H9 (cell line): ENCODE results near the gene ERN1. TPM values are rescaled to one million over a fixed set of nuclear protein-coding genes. Genes with fewer than 3 reads are reported as not detected.

ENCODE experiments used
- DNase-seq: peaks from one replicate; pipeline ENCODE4 v3.0.0-alpha.2; 2017
- H2AFZ ChIP-seq: one replicate; pipeline ENCODE4 v1.6.1; 2013; ENCODE audit warnings: mild to moderate bottlenecking, low read length, control low read depth, moderate library complexity
- H2AK5ac ChIP-seq: 2 replicates; pipeline ENCODE4 v1.6.1; 2013; ENCODE audit warnings: low read length, control low read depth, mixed read lengths; ENCODE audit not compliant: insufficient read length
- H2BK120ac ChIP-seq: one replicate; pipeline ENCODE4 v1.6.1; 2013; ENCODE audit warnings: low read depth, mild to moderate bottlenecking, low read length, control low read depth, inconsistent platforms; ENCODE audit not compliant: poor library complexity, severe bottlenecking
- H2BK12ac ChIP-seq: 2 replicates; pipeline ENCODE4 v1.6.1; 2013; ENCODE audit warnings: low read length, control low read depth, mixed read lengths, low read depth; ENCODE audit not compliant: insufficient read length
- H2BK15ac ChIP-seq: 2 replicates; pipeline ENCODE4 v1.6.1; 2013; ENCODE audit warnings: low read depth, low read length, control low read depth
- H2BK20ac ChIP-seq: one replicate; pipeline ENCODE4 v1.6.1; 2013; ENCODE audit warnings: low read depth, mild to moderate bottlenecking, low read length, control low read depth, inconsistent platforms; ENCODE audit not compliant: poor library complexity, severe bottlenecking
- H2BK5ac ChIP-seq: 2 replicates; pipeline ENCODE4 v1.6.1; 2013; ENCODE audit warnings: low read length, control low read depth, mixed read lengths; ENCODE audit not compliant: insufficient read length
- H3K14ac ChIP-seq: 2 replicates; pipeline ENCODE4 v1.6.1; 2013; ENCODE audit warnings: low read length, control low read depth; ENCODE audit not compliant: insufficient read depth
- H3K18ac ChIP-seq: 2 replicates; pipeline ENCODE4 v1.6.1; 2013; ENCODE audit warnings: low read depth, mild to moderate bottlenecking, mixed read lengths, low read length, control low read depth; ENCODE audit not compliant: insufficient read length
- H3K23ac ChIP-seq: 2 replicates; pipeline ENCODE4 v1.6.1; 2013; ENCODE audit warnings: low read length, control low read depth, mixed read lengths, low read depth; ENCODE audit not compliant: insufficient read length
- H3K23me2 ChIP-seq: 2 replicates; pipeline ENCODE4 v1.6.1; 2013; ENCODE audit warnings: low read depth, mild to moderate bottlenecking, mixed read lengths, low read length, control low read depth; ENCODE audit not compliant: insufficient read length, poor library complexity, severe bottlenecking
- H3K27ac ChIP-seq: 2 replicates; pipeline ENCODE4 v1.5.1; 2013; ENCODE audit warnings: low read length, control low read depth, mixed read lengths, low read depth; ENCODE audit not compliant: insufficient read length
- H3K27me3 ChIP-seq: 2 replicates; pipeline ENCODE4 v1.6.1; 2013; ENCODE audit warnings: low read length, control low read depth, inconsistent platforms; ENCODE audit not compliant: insufficient read depth
- H3K4ac ChIP-seq: 2 replicates; pipeline ENCODE4 v1.6.1; 2013; ENCODE audit warnings: low read depth, mild to moderate bottlenecking, control low read depth, inconsistent platforms, low read length, moderate library complexity
- H3K4me1 ChIP-seq: 2 replicates; pipeline ENCODE4 v1.6.1; 2013; ENCODE audit warnings: low read length, control low read depth, inconsistent platforms; ENCODE audit not compliant: insufficient read depth
- H3K4me2 ChIP-seq: 2 replicates; pipeline ENCODE4 v1.6.1; 2013; ENCODE audit warnings: low read length, control low read depth, mixed read lengths; ENCODE audit not compliant: insufficient read length, insufficient read depth
- H3K56ac ChIP-seq: 2 replicates; pipeline ENCODE4 v1.6.1; 2013; ENCODE audit warnings: low read depth, mild to moderate bottlenecking, mixed read lengths, low read length, control low read depth; ENCODE audit not compliant: insufficient read length
- H3K79me1 ChIP-seq: 2 replicates; pipeline ENCODE4 v1.6.1; 2013; ENCODE audit warnings: low read depth, mild to moderate bottlenecking, moderate library complexity, low read length, control low read depth, inconsistent platforms; ENCODE audit not compliant: insufficient read depth, poor library complexity, severe bottlenecking
- H3K79me2 ChIP-seq: 2 replicates; pipeline ENCODE4 v1.6.1; 2013; ENCODE audit warnings: low read length, control low read depth, inconsistent platforms; ENCODE audit not compliant: insufficient read depth
- H3K9ac ChIP-seq: 2 replicates; pipeline ENCODE4 v1.6.1; 2013; ENCODE audit warnings: low read length, control low read depth, mixed read lengths; ENCODE audit not compliant: insufficient read length; ENCODE audit errors: extremely low read depth
- H3K9me3 ChIP-seq: one replicate; pipeline ENCODE4 v1.6.1; 2013; ENCODE audit warnings: low read depth, low read length, inconsistent platforms; ENCODE audit not compliant: control insufficient read depth
- H3T11ph ChIP-seq: one replicate; pipeline ENCODE4 v1.6.1; 2013; ENCODE audit warnings: mild to moderate bottlenecking, low read length, control low read depth, inconsistent platforms
- H4K20me1 ChIP-seq: one replicate; pipeline ENCODE4 v1.6.1; 2013; ENCODE audit not compliant: control insufficient read depth, insufficient read length, insufficient read depth
- H4K5ac ChIP-seq: 2 replicates; pipeline ENCODE4 v1.6.1; 2013; ENCODE audit warnings: low read depth, mild to moderate bottlenecking, mixed read lengths, low read length, control low read depth; ENCODE audit not compliant: insufficient read length
- H4K8ac ChIP-seq: replicated peaks from 2 replicates; pipeline ENCODE4 v1.6.1; 2013; ENCODE audit warnings: low read length, control low read depth, mixed read lengths, low read depth; ENCODE audit not compliant: insufficient read length
- H4K91ac ChIP-seq: 2 replicates; pipeline ENCODE4 v1.6.1; 2013; ENCODE audit warnings: low read depth, mild to moderate bottlenecking, moderate library complexity, mixed read lengths, low read length, control low read depth; ENCODE audit not compliant: insufficient read length
- H3K27ac Mint-ChIP-seq, 3 experiments: 2 replicates in 2 of 3; 3 replicates in 1 of 3; pipeline ENCODE4 v1.8.0; 2020 to 2021; ENCODE audit warnings: mixed read lengths in 3 of 3, mild to moderate bottlenecking in 1 of 3, moderate library complexity in 1 of 3
- H3K27me3 Mint-ChIP-seq: 2 replicates; pipeline ENCODE4 v1.8.0; 2021; ENCODE audit warnings: low read depth, mild to moderate bottlenecking, moderate library complexity, mixed read lengths
- H3K36me3 Mint-ChIP-seq, 3 experiments: 2 replicates in 2 of 3; 3 replicates in 1 of 3; pipeline ENCODE4 v1.8.0; 2020 to 2021; ENCODE audit warnings: low read depth in 3 of 3, mixed read lengths in 3 of 3; ENCODE audit not compliant: insufficient read depth in 1 of 3
- H3K4me1 Mint-ChIP-seq, 2 experiments: 2 replicates each; pipeline ENCODE4 v1.8.0; 2020; ENCODE audit warnings: mixed read lengths in 2 of 2
- H3K4me3 Mint-ChIP-seq, 2 experiments: 2 replicates in 1 of 2; 3 replicates in 1 of 2; pipeline ENCODE4 v1.8.0; 2020 to 2021; ENCODE audit warnings: mild to moderate bottlenecking in 2 of 2, mixed read lengths in 2 of 2, moderate library complexity in 1 of 2
- H3K9me3 Mint-ChIP-seq, 2 experiments: 2 replicates in 1 of 2; 3 replicates in 1 of 2; pipeline ENCODE4 v1.8.0; 2020; ENCODE audit warnings: mild to moderate bottlenecking in 2 of 2, mixed read lengths in 2 of 2, moderate library complexity in 1 of 2
- WGBS: extraction: QIAGEN DNeasy Blood & Tissue Kit; methylation state at CpG from one replicate; pipeline ENCODE4 v1.1.7; 2013; ENCODE audit warnings: missing lambda C conversion rate, low lambda C conversion rate, mixed read lengths; ENCODE audit not compliant: insufficient read length; ENCODE audit errors: extremely low coverage; 5-methylcytosine and 5-hydroxymethylcytosine counted together
- total RNA-seq: library from RNA; stranded (reverse); gene quantifications from 2 replicates; pipeline ENCODE4 v1.2.1, GENCODE V29; 2021
- TF ChIP-seq, protein P1 (sequence below): fragments of 200-600 bp; sonication (generic); conservative IDR thresholded peaks from 3 replicates; pipeline ENCODE4 v1.8.0; 2021; ENCODE audit warnings: antibody characterized with exemption, mild to moderate bottlenecking

The ERN1 gene
- total RNA-seq, 1 experiment from 2014 or later = 5.0 TPM

DNA sequence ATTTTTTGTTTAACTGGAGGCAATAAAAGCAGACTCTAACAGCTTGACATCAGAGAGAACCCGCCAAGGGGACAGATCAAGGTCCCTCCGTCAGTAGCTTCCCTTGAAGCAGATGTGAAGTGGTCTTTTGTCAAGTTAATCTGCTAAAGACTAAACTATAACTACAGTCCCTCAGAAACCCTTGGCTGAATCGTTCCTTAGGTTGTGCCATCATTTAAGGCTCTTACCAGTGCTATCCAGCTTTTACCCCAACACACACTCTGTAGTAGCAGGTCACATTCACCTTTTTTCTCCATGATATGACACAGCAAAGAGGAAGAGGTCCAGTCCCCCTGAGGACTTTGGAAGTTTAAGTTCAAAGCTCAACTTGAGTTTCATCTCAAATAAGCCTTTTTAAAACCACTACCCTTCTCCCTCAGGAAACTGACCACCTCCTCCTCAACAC is 49.7 kb downstream of the ERN1 start:
- peaks cover 3% of the 10 kb centered on the region; the same call in 1 of the 2 replicates for H3K4me1 ChIP-seq
- H3K9me3 Mint-ChIP-seq = no peaks in the 10 kb centered on the region
- no peaks in the 10 kb centered on the region for H3K9me3 ChIP-seq
- no peaks in the 10 kb centered on the region for H4K20me1 ChIP-seq
- no peak overlapping the region for H2BK12ac ChIP-seq
- no peak for DNase-seq
- H3K4me3 Mint-ChIP-seq = no peak overlapping the region
- H3K23me2 ChIP-seq = no peaks in the 10 kb centered on the region
- H3K14ac ChIP-seq = no peak overlapping the region
- H3K27ac Mint-ChIP-seq = peak overlapping the region in 1 of 3 experiments; percentile 20; a peak in 1 of 7 replicates
- no peak overlapping the region for H4K5ac ChIP-seq
- TF ChIP-seq, protein P1, sequence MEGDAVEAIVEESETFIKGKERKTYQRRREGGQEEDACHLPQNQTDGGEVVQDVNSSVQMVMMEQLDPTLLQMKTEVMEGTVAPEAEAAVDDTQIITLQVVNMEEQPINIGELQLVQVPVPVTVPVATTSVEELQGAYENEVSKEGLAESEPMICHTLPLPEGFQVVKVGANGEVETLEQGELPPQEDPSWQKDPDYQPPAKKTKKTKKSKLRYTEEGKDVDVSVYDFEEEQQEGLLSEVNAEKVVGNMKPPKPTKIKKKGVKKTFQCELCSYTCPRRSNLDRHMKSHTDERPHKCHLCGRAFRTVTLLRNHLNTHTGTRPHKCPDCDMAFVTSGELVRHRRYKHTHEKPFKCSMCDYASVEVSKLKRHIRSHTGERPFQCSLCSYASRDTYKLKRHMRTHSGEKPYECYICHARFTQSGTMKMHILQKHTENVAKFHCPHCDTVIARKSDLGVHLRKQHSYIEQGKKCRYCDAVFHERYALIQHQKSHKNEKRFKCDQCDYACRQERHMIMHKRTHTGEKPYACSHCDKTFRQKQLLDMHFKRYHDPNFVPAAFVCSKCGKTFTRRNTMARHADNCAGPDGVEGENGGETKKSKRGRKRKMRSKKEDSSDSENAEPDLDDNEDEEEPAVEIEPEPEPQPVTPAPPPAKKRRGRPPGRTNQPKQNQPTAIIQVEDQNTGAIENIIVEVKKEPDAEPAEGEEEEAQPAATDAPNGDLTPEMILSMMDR = no peak
- H2AK5ac ChIP-seq = no peak overlapping the region
- no peak overlapping the region for H3K9ac ChIP-seq
- no peak overlapping the region for H2BK20ac ChIP-seq
- H4K91ac ChIP-seq = no peak overlapping the region
- peaks cover 0 to 1% (median 0%) of the 10 kb centered on the region in 3 experiments; a peak in 2 of 7 replicates for H3K36me3 Mint-ChIP-seq
- no peak overlapping the region for H2BK5ac ChIP-seq
- no peaks in the 10 kb centered on the region for H3K27me3 Mint-ChIP-seq
- H3K23ac ChIP-seq = no peak overlapping the region
- H4K8ac ChIP-seq = no peak overlapping the region
- no peak overlapping the region for H3K4me2 ChIP-seq
- no peak overlapping the region for H2BK120ac ChIP-seq
- no peak overlapping the region for H3K4ac ChIP-seq
- H3K27ac ChIP-seq = no peak overlapping the region
- H3K18ac ChIP-seq = no peak overlapping the region
- H2BK15ac ChIP-seq = no peak overlapping the region
- WGBS = no CpG with 5 or more reads among the region's 3 CpGs
- H3K79me1 ChIP-seq = no peaks in the 10 kb centered on the region
- H3K56ac ChIP-seq = no peak overlapping the region
- H3K27me3 ChIP-seq = no peaks in the 10 kb centered on the region
- no peak overlapping the region for H3T11ph ChIP-seq
- H3K79me2 ChIP-seq = no peaks in the 10 kb centered on the region
- H2AFZ ChIP-seq = no peak overlapping the region
- peaks cover 5 to 8% of the 10 kb centered on the region in 2 experiments; a peak in 3 of 4 replicates for H3K4me1 Mint-ChIP-seq
